Measurements from ENCODE around the gene USP37.

DNA sequence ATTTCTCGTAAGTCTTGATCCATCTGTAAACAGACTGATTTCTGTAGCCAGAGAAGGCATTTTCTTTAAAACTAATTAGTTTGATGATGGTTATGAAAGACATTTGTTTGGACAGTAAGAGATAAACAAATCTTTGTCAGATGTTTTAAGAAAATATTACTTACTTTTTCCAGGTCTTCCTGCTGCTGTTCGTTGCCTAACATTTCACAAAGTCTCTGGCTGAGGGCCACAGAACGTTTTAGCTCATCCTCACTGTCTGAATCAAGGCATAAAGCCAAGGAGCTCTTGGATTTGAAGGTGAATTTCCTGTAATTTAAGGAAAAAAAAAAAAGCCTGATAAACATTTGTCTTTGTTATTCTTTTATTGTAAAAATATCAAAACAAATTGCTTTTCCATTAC lies 91.5 kb downstream of the USP37 start:
- TF ChIP-seq, protein P1, sequence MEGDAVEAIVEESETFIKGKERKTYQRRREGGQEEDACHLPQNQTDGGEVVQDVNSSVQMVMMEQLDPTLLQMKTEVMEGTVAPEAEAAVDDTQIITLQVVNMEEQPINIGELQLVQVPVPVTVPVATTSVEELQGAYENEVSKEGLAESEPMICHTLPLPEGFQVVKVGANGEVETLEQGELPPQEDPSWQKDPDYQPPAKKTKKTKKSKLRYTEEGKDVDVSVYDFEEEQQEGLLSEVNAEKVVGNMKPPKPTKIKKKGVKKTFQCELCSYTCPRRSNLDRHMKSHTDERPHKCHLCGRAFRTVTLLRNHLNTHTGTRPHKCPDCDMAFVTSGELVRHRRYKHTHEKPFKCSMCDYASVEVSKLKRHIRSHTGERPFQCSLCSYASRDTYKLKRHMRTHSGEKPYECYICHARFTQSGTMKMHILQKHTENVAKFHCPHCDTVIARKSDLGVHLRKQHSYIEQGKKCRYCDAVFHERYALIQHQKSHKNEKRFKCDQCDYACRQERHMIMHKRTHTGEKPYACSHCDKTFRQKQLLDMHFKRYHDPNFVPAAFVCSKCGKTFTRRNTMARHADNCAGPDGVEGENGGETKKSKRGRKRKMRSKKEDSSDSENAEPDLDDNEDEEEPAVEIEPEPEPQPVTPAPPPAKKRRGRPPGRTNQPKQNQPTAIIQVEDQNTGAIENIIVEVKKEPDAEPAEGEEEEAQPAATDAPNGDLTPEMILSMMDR (IDR thresholded peaks at IDR 0.05; ENCODE audit: low read length): no peak
- no peak for TF ChIP-seq EZH2 (IDR thresholded peaks at IDR 0.05; ENCODE audit: borderline replicate concordance, low read length)

Measured in OCI-LY1 (cell line).